K562 (cell line): ENCODE measurements around the gene NACC1. TPM values are rescaled to one million over a fixed set of nuclear protein-coding genes. Genes with fewer than 3 reads are reported as not detected.
A peak's percentile ranks its signal among the peaks of the same experiment; 100 is the strongest.

Experiments used
- NCOR1 ChIP-seq: fragments of 450-650 bp; IDR thresholded peaks from 2 replicates; pipeline ENCODE4 v1.6.1; 2016; ENCODE audit warnings: mild to moderate bottlenecking, moderate library complexity
- RBFOX2 ChIP-seq: fragments of 200-400 bp; formaldehyde crosslinking; IDR thresholded peaks from 2 replicates; pipeline ENCODE4 v1.6.1; 2017; ENCODE audit warnings: low read depth, mild to moderate bottlenecking, low read length, moderate library complexity
- ZBTB7A ChIP-seq: IDR thresholded peaks from 2 replicates; pipeline ENCODE4 v1.6.1; 2011; ENCODE audit warnings: low read depth, mild to moderate bottlenecking, low read length, moderate library complexity, borderline replicate concordance; ENCODE audit not compliant: control insufficient read depth
- ZKSCAN3 ChIP-seq: fragments of 250-450 bp; sonication (Bioruptor Pico); IDR thresholded peaks from 2 replicates; pipeline ENCODE4 v1.4.0; 2020
- polyA plus RNA-seq, 8 experiments: library from polyadenylated mRNA; depleted of rRNA in 4 of 8; stranded (reverse) in 5 of 8; unstranded in 3 of 8; fragments of >200 nt; fragmentation: Nextera tagmentation in 2 of 8; fragmentation: Illumina TruSeq in 1 of 8; extraction: Ambion mirVana in 2 of 8; extraction: Trizol in 1 of 8; gene quantifications; 2 replicates each; pipeline versions ENCODE4 v1.2.1 to v1.2.3, GENCODE V29; 2011 to 2014; ENCODE audit warnings: inconsistent platforms in 1 of 8, missing spikeins in 1 of 8
- total RNA-seq, 7 experiments: library from RNA; depleted of rRNA in 6 of 7; stranded (reverse); fragments of >200 nt in 6 of 7; fragmentation: Illumina TruSeq in 2 of 7; extraction: Trizol in 2 of 7; gene quantifications; 2 replicates each; pipeline versions ENCODE4 v1.2.1 to v1.2.3, GENCODE V29; 2011 to 2021; ENCODE audit warnings: low replicate concordance in 1 of 7
- TF ChIP-seq, protein P1 (sequence below): fragments of 450-650 bp; formaldehyde crosslinking; conservative IDR thresholded peaks from 2 replicates; pipeline ENCODE4 v1.4.0; 2022; ENCODE audit warnings: mild to moderate bottlenecking, missing genetic modification characterization
- TF ChIP-seq, protein P2 (sequence below), 2 experiments: fragments of 450-650 bp in 1 of 2; sonication (generic) in 1 of 2; formaldehyde crosslinking in 1 of 2; IDR thresholded peaks in 1 of 2; conservative IDR thresholded peaks in 1 of 2; 2 replicates each; pipeline versions ENCODE4 v1.6.1 to v1.8.1; 2016 to 2023; ENCODE audit warnings: mild to moderate bottlenecking in 2 of 2, moderate library complexity in 2 of 2, inconsistent platforms in 1 of 2, missing genetic modification reagents in 1 of 2

The NACC1 gene
- total and polyA plus RNA-seq, 9 of the 15 experiments (the other 6 are each of a cell fraction or from before 2014, with no cell fraction given), result 0.04 to 96.6 (median 25.8) TPM

DNA sequence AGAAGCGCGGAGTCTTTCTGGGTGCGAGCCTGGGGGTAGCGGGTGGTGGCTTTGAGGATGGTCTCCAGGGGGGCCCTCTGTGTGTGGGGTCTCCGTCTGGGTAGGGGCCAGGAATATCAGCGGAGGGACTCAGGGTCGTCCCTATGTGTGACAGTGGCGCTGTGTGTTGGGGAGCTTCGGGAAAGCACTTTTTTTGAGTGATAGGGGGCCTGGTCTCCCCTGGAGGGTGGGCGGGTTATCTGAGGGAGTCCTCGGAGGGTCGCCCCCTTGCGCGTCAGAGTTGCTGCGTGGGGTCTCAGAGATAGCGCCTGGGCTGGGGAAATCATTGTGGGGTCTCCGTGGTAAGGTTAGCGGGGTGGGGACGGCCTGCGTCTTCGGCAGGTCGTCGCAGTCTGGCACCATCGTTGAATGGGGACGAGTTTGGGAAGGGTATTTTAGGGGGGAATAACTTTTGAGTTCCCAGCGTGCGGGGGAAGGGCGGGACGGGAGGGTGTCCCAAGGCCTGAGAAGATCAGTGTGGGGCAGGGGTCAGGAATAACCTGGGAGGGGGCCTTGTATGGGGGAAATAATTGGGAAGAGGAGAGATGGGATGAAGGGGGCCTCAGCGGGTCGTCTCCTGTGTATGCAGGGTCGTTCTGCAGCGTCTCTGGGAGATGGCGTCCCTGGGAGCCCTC, 33.0 kb downstream of the NACC1 start (continued):
- TF ChIP-seq, protein P1, sequence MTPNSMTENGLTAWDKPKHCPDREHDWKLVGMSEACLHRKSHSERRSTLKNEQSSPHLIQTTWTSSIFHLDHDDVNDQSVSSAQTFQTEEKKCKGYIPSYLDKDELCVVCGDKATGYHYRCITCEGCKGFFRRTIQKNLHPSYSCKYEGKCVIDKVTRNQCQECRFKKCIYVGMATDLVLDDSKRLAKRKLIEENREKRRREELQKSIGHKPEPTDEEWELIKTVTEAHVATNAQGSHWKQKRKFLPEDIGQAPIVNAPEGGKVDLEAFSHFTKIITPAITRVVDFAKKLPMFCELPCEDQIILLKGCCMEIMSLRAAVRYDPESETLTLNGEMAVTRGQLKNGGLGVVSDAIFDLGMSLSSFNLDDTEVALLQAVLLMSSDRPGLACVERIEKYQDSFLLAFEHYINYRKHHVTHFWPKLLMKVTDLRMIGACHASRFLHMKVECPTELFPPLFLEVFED (CRISPR knock-in tag), result no peak
- TF ChIP-seq, protein P2, sequence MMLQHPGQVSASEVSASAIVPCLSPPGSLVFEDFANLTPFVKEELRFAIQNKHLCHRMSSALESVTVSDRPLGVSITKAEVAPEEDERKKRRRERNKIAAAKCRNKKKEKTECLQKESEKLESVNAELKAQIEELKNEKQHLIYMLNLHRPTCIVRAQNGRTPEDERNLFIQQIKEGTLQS (IDR thresholded peaks at IDR 0.05), result no peak
- TF ChIP-seq, protein P2 (CRISPR knock-in tag; conservative IDR thresholded peaks at IDR 0.05), result peak; percentile 28; the same call in 1 of the 2 replicates
- TF ChIP-seq ZKSCAN3 (CRISPR knock-in tag) (no peak), ZBTB7A (peak; percentile 42), NCOR1 (no peak), RBFOX2 (peak; percentile 76)
